Measurements from ENCODE around the gene AFF3.

DNA sequence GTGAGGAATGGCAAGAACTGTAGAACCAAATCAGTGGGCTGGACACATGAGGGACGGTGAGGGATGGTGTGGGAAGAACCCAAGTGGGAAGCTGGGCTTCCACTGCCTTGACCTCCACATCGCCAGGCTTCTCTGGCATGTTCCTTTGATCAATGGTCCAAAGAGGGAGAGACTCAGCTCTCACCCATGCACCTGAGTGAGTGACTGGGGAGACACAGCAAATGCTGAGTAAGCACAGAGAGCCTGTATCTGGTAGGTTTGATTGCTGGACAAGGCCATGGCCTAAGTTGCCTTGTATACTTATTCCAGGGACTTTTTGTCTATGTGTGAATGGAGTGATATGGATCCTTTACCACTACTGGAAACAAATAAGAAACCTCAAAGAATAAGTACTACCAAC is 188.6 kb downstream of the AFF3 start:
- TF ChIP-seq, protein P1, sequence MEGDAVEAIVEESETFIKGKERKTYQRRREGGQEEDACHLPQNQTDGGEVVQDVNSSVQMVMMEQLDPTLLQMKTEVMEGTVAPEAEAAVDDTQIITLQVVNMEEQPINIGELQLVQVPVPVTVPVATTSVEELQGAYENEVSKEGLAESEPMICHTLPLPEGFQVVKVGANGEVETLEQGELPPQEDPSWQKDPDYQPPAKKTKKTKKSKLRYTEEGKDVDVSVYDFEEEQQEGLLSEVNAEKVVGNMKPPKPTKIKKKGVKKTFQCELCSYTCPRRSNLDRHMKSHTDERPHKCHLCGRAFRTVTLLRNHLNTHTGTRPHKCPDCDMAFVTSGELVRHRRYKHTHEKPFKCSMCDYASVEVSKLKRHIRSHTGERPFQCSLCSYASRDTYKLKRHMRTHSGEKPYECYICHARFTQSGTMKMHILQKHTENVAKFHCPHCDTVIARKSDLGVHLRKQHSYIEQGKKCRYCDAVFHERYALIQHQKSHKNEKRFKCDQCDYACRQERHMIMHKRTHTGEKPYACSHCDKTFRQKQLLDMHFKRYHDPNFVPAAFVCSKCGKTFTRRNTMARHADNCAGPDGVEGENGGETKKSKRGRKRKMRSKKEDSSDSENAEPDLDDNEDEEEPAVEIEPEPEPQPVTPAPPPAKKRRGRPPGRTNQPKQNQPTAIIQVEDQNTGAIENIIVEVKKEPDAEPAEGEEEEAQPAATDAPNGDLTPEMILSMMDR (IDR thresholded peaks at IDR 0.05; ENCODE audit: low read depth, low read length, poor library complexity, severe bottlenecking), result no peak
- no peak for TF ChIP-seq EZH2phosphoT487 (IDR thresholded peaks at IDR 0.05; ENCODE audit: borderline replicate concordance, low read length)
